ENCODE results near the gene ZNF827. TPM values are rescaled to one million over a fixed set of nuclear protein-coding genes. Genes with fewer than 3 reads are reported as not detected.

ZNF827 gene
- total and polyA plus RNA-seq, 2 experiments from 2014 or later, result 20.3 to 33.1 TPM

Small RNA genes lying within 50 kb of the gene (small RNA-seq; reads per million reads assigned to genes)
- not detected for gene RF00019 (ENCODE audit: low replicate concordance)

Other genes with a start within 250 kb of the ZNF827 start
- gene LSM6, start 236.9 kb upstream of the ZNF827 start, total RNA-seq (2014; rRNA removed; shearing (Covaris generic)), result 70.4 and 91.5 TPM in 2 replicates
- 238 and 256 TPM in 2 replicates for gene LSM6, start 236.9 kb upstream of the ZNF827 start, polyA plus RNA-seq (2016; fragmentation: Nextera tagmentation; extraction: Ambion mirVana)

Data from GM23338 (cell line).